Neuronal stem cell (in vitro differentiated cells): Measurements from ENCODE around the gene NFE2L3.
"Not testable (repeated sequence)": the region's sequence is repeated elsewhere in the genome, so short reads cannot be mapped to it uniquely, and the experiment has no call there.

Source experiments
- DNase-seq: peaks from one replicate; pipeline ENCODE4 v3.0.0-alpha.2; 2013; ENCODE audit warnings: low spot score
- H2AFZ ChIP-seq: one replicate; pipeline ENCODE4 v1.6.1; 2013; ENCODE audit warnings: mild to moderate bottlenecking, low read length, inconsistent platforms
- H2AK5ac ChIP-seq: 2 replicates; pipeline ENCODE4 v1.6.1; 2013; ENCODE audit warnings: low read depth, mild to moderate bottlenecking, inconsistent platforms, low read length, moderate library complexity, mixed read lengths
- H2BK120ac ChIP-seq: 2 replicates; pipeline ENCODE4 v1.6.1; 2013; ENCODE audit warnings: low read depth, mild to moderate bottlenecking, inconsistent platforms, low read length, moderate library complexity, mixed read lengths
- H2BK12ac ChIP-seq: one replicate; pipeline ENCODE4 v1.6.1; 2013; ENCODE audit warnings: low read length, inconsistent platforms
- H2BK15ac ChIP-seq: 2 replicates; pipeline ENCODE4 v1.6.1; 2013; ENCODE audit warnings: mild to moderate bottlenecking, low read length, inconsistent platforms, mixed read lengths
- H2BK5ac ChIP-seq: one replicate; pipeline ENCODE4 v1.6.1; 2013; ENCODE audit warnings: inconsistent platforms, mild to moderate bottlenecking, low read length, moderate library complexity
- H3K14ac ChIP-seq: one replicate; pipeline ENCODE4 v1.6.1; 2013; ENCODE audit warnings: low read length, inconsistent platforms
- H3K18ac ChIP-seq: 2 replicates; pipeline ENCODE4 v1.6.1; 2013; ENCODE audit warnings: low read length, inconsistent platforms
- H3K23ac ChIP-seq: 2 replicates; pipeline ENCODE4 v1.6.1; 2013; ENCODE audit warnings: low read depth, mild to moderate bottlenecking, mixed read lengths, low read length, inconsistent platforms; ENCODE audit not compliant: poor library complexity
- H3K27ac ChIP-seq: replicated peaks from 3 replicates; pipeline ENCODE4 v1.5.1; 2013; ENCODE audit warnings: low read length, inconsistent platforms
- H3K27me3 ChIP-seq, 3 experiments: 2 replicates each; pipeline ENCODE4 v1.6.1; 2013; ENCODE audit warnings: low read length in 3 of 3, mild to moderate bottlenecking in 2 of 3, inconsistent platforms in 1 of 3, low read depth in 1 of 3, mixed read lengths in 1 of 3, moderate library complexity in 1 of 3; ENCODE audit not compliant: control insufficient read depth in 3 of 3, insufficient read depth in 3 of 3
- H3K36me3 ChIP-seq, 2 donors: replicated peaks in 1 of 2; 2 replicates each; pipeline ENCODE4 v1.6.1; 2013; ENCODE audit warnings: low read length in 2 of 2; ENCODE audit not compliant: control insufficient read depth in 2 of 2, insufficient read depth in 2 of 2
- H3K4ac ChIP-seq: 2 replicates; pipeline ENCODE4 v1.6.1; 2013; ENCODE audit warnings: inconsistent platforms, mild to moderate bottlenecking, low read length, moderate library complexity
- H3K4me1 ChIP-seq, 2 donors: 1 replicate in 1 of 2; 2 replicates in 1 of 2; pipeline ENCODE4 v1.6.1; 2013; ENCODE audit warnings: low read length in 2 of 2, low read depth in 1 of 2; ENCODE audit not compliant: control insufficient read depth in 2 of 2, insufficient read depth in 1 of 2
- H3K4me2 ChIP-seq: one replicate; pipeline ENCODE4 v1.6.1; 2013; ENCODE audit warnings: mild to moderate bottlenecking, low read length, inconsistent platforms; ENCODE audit not compliant: insufficient read depth, poor library complexity, severe bottlenecking
- H3K4me3 ChIP-seq, 2 donors: 2 replicates each; pipeline ENCODE4 v1.5.1; 2013; ENCODE audit warnings: low read length in 2 of 2, mild to moderate bottlenecking in 2 of 2, inconsistent platforms in 1 of 2, moderate library complexity in 1 of 2
- H3K79me1 ChIP-seq: one replicate; pipeline ENCODE4 v1.6.1; 2013; ENCODE audit warnings: low read depth, mild to moderate bottlenecking, inconsistent platforms, low read length, moderate library complexity
- H3K9ac ChIP-seq: one replicate; pipeline ENCODE4 v1.6.1; 2013; ENCODE audit warnings: mild to moderate bottlenecking, low read depth, low read length, inconsistent platforms; ENCODE audit not compliant: poor library complexity
- H3K9me3 ChIP-seq, 2 donors: replicated peaks in 1 of 2; 2 replicates each; pipeline versions ENCODE3 to v1.6.1; 2013; ENCODE audit warnings: low read length in 2 of 2, mild to moderate bottlenecking in 2 of 2, inconsistent platforms in 1 of 2, low read depth in 1 of 2, mixed read lengths in 1 of 2, moderate library complexity in 1 of 2; ENCODE audit not compliant: control insufficient read depth in 2 of 2, insufficient read depth in 1 of 2
- H4K8ac ChIP-seq: one replicate; pipeline ENCODE4 v1.6.1; 2013; ENCODE audit warnings: low read depth, mild to moderate bottlenecking, inconsistent platforms, low read length, moderate library complexity
- H4K91ac ChIP-seq: one replicate; pipeline ENCODE4 v1.6.1; 2013; ENCODE audit warnings: low read length, low read depth, mild to moderate bottlenecking, inconsistent platforms; ENCODE audit not compliant: poor library complexity
- WGBS, 2 donors: extraction: QIAGEN DNeasy Blood & Tissue Kit; methylation state at CpG; one replicate each; pipeline ENCODE4 v1.1.7; 2013; ENCODE audit warnings: missing lambda C conversion rate in 2 of 2, mixed read lengths in 1 of 2; ENCODE audit not compliant: insufficient read length in 2 of 2, insufficient replicate concordance in 1 of 2; ENCODE audit errors: extremely low coverage in 2 of 2; 5-methylcytosine and 5-hydroxymethylcytosine counted together

Gene NFE2L3

GRCh38 chr7:26162431-26162830 is 10.4 kb downstream of the NFE2L3 start:
- no peaks in the 10 kb centered on the region for H3K27me3 ChIP-seq
- H2BK120ac ChIP-seq, result no peak overlapping the region
- peaks cover 2 to 7% of the 10 kb centered on the region in 2 donors for H3K4me1 ChIP-seq
- no peak overlapping the region for H3K9ac ChIP-seq
- no peak overlapping the region for H2BK5ac ChIP-seq
- H3K23ac ChIP-seq, result no peak overlapping the region
- no peak overlapping the region for H2AK5ac ChIP-seq
- no peak overlapping the region for H3K14ac ChIP-seq
- no peak overlapping the region for H3K27ac ChIP-seq
- no peak overlapping the region for H2BK12ac ChIP-seq
- no peak overlapping the region for H2BK15ac ChIP-seq
- H4K8ac ChIP-seq, result no peak overlapping the region
- no peaks in the 10 kb centered on the region for H3K36me3 ChIP-seq
- DNase-seq, result no peak
- no peak overlapping the region for H3K4me3 ChIP-seq
- H3K79me1 ChIP-seq, result no peaks in the 10 kb centered on the region
- H3K9me3 ChIP-seq, result no peaks in the 10 kb centered on the region
- H4K91ac ChIP-seq, result no peak overlapping the region
- H3K4me2 ChIP-seq, result no peak overlapping the region
- no peak overlapping the region for H2AFZ ChIP-seq
- no CpG with 5 or more reads among the region's 2 CpGs for WGBS, 2 donors
- no peak overlapping the region for H3K18ac ChIP-seq
- no peak overlapping the region for H3K4ac ChIP-seq

DNA sequence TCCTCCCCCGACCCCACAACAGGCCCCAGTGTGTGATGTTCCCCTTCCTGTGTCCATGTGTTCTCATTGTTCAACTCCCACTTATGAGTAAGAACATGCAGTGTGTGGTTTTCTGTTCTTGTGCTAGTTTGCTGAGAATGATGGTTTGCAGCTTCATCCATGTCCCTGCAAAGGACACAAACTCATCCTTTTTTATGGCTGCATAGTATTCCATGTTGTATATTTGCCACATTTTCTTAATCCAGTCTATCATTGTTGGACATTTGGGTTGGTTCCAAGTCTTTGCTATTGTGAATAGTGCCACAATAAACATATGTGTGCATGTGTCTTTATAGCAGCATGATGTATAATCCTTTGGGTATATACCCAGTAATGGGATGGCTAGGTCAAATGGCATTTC is 11.8 kb downstream of the NFE2L3 start:
- not testable (repeated sequence) for H3K18ac ChIP-seq, H3K4me2 ChIP-seq, H3K4ac ChIP-seq, H2BK15ac ChIP-seq, H4K8ac ChIP-seq, H3K9ac ChIP-seq, H3K9me3 ChIP-seq, H3K27ac ChIP-seq, H3K14ac ChIP-seq, H3K79me1 ChIP-seq, H2BK120ac ChIP-seq, H3K4me3 ChIP-seq, H3K23ac ChIP-seq, H2BK5ac ChIP-seq, H3K4me1 ChIP-seq, DNase-seq, H3K36me3 ChIP-seq, H2BK12ac ChIP-seq, H2AK5ac ChIP-seq, H3K27me3 ChIP-seq, H2AFZ ChIP-seq, H4K91ac ChIP-seq
- WGBS, 2 donors, result no CpG with 5 or more reads among the region's 1 CpG

GRCh38 chr7:26165950-26166683 is 14.1 kb downstream of the NFE2L3 start:
- H3K27me3 ChIP-seq, result no peaks in the 10 kb centered on the region
- H3K18ac ChIP-seq, result no peak overlapping the region
- H3K23ac ChIP-seq, result no peak overlapping the region
- H3K4me3 ChIP-seq, result no peak overlapping the region
- H3K9ac ChIP-seq, result no peak overlapping the region
- H3K27ac ChIP-seq, result no peak overlapping the region
- no peak overlapping the region for H2BK12ac ChIP-seq
- no peak overlapping the region for H2AFZ ChIP-seq
- no peak overlapping the region for H2BK120ac ChIP-seq
- no peaks in the 10 kb centered on the region for H3K79me1 ChIP-seq
- no peak overlapping the region for H2BK5ac ChIP-seq
- no peaks in the 10 kb centered on the region for H3K36me3 ChIP-seq
- no peak overlapping the region for H3K4me2 ChIP-seq
- no peaks in the 10 kb centered on the region for H3K9me3 ChIP-seq
- no peak overlapping the region for H4K91ac ChIP-seq
- H2BK15ac ChIP-seq, result no peak overlapping the region
- WGBS, 2 donors, result no CpG with 5 or more reads among the region's 9 CpGs
- no peak for DNase-seq
- H3K4ac ChIP-seq, result no peak overlapping the region
- H3K4me1 ChIP-seq, result peaks cover 0 to 2% of the 10 kb centered on the region in 2 donors
- H3K14ac ChIP-seq, result no peak overlapping the region
- no peak overlapping the region for H2AK5ac ChIP-seq
- no peak overlapping the region for H4K8ac ChIP-seq

DNA sequence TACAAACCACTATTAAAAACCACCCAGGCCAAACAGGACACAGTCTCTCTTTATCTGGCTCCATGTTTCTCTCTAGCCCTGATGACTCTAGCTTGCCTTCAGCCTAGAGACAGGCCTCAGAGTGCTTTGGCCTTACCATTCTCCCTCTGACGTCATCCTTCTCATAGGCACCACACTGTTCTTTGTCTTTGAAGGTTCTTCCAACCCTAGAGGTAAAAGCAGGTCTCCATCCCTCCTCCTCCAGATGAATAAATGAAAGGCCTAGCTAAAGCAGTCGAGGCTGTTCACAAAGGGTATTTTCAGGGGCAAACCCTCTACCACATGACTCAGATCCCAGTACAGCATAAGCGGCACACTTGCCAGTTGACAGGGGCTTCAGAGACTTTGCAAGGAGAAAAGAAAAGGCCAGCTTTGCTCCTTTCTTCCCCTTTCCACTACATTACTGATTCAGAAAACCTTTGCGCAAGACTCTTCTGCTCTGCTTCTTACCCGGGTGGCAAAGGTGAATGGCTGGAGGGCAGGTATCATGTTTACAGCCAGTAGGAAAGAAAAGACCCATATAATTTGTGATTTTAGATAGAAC is 14.8 kb downstream of the NFE2L3 start:
- WGBS, 2 donors, result no CpG with 5 or more reads among the region's 5 CpGs
- H3K14ac ChIP-seq, result no peak overlapping the region

More for the DNA sequence above, 14.8 kb downstream of the NFE2L3 start:
- Histone ChIP-seq H3K4ac (no peak overlapping the region), H3K18ac (no peak overlapping the region), H3K4me3 (no peak overlapping the region), H3K79me1 (no peaks in the 10 kb centered on the region), H3K9me3 (no peaks in the 10 kb centered on the region), H3K9ac (no peak overlapping the region), H2BK120ac (no peak overlapping the region), H3K23ac (no peak overlapping the region), H3K36me3 (no peaks in the 10 kb centered on the region), H2AK5ac (no peak overlapping the region), H3K27ac (no peak overlapping the region), H3K4me1 (peaks cover 0 to 2% of the 10 kb centered on the region in 2 donors), H4K8ac (no peak overlapping the region), H2BK5ac (no peak overlapping the region), H2BK12ac (no peak overlapping the region), H3K27me3 (no peaks in the 10 kb centered on the region), H2BK15ac (no peak overlapping the region), H2AFZ (no peak overlapping the region), H4K91ac (no peak overlapping the region), H3K4me2 (no peak overlapping the region)
- DNase-seq, result no peak
